HepG2 (cell line): ENCODE results near the gene AKAP6.

Source experiments
- ARNT ChIP-seq: fragments of 450-650 bp; IDR thresholded peaks from 2 replicates; pipeline ENCODE4 v1.6.1; 2017
- CREM ChIP-seq, 2 experiments: sonication (generic) in 1 of 2; formaldehyde crosslinking in 1 of 2; IDR thresholded peaks; 2 replicates each; pipeline versions ENCODE4 v1.4.0 to v1.6.1; 2016 to 2020; ENCODE audit warnings: antibody characterized with exemption in 1 of 2, mild to moderate bottlenecking in 1 of 2, missing genetic modification reagents in 1 of 2
- CTCF ChIP-seq: sonication (generic); formaldehyde crosslinking; IDR thresholded peaks from 2 replicates; pipeline ENCODE4 v1.5.0; 2020; ENCODE audit warnings: mild to moderate bottlenecking, missing genetic modification reagents, moderate library complexity
- ELF4 ChIP-seq: sonication (generic); formaldehyde crosslinking; IDR thresholded peaks from 2 replicates; pipeline ENCODE4 v1.5.0; 2020; ENCODE audit warnings: missing genetic modification reagents, mild to moderate bottlenecking, moderate library complexity, borderline replicate concordance
- EP300 ChIP-seq, 3 experiments: sonication (generic) in 1 of 3; formaldehyde crosslinking in 1 of 3; IDR thresholded peaks; 2 replicates each; pipeline versions ENCODE4 v1.5.1 to v1.6.1; 2011 to 2020; ENCODE audit warnings: low read depth in 2 of 3, low read length in 2 of 3, borderline replicate concordance in 1 of 3, improper control_type of control experiment in 1 of 3, mild to moderate bottlenecking in 1 of 3, missing genetic modification reagents in 1 of 3, moderate library complexity in 1 of 3
- EZH2 ChIP-seq: conservative IDR thresholded peaks from 2 replicates; pipeline ENCODE4 v1.6.1; 2012; ENCODE audit warnings: mild to moderate bottlenecking, low read depth, low read length, moderate library complexity
- NFE2L2 ChIP-seq: fragments of 150-350 bp; IDR thresholded peaks from 2 replicates; pipeline ENCODE4 v1.6.1; 2014; ENCODE audit warnings: low read length
- NFRKB ChIP-seq: fragments of 450-650 bp; IDR thresholded peaks from 2 replicates; pipeline ENCODE4 v1.6.1; 2017
- POLR2A ChIP-seq, 2 experiments: IDR thresholded peaks; 2 replicates each; pipeline ENCODE4 v1.6.1; 2011; ENCODE audit warnings: low read depth in 2 of 2, low read length in 2 of 2, mild to moderate bottlenecking in 1 of 2, moderate library complexity in 1 of 2; ENCODE audit not compliant: insufficient read depth in 1 of 2
- REPIN1 ChIP-seq: sonication (generic); formaldehyde crosslinking; IDR thresholded peaks from 2 replicates; pipeline ENCODE4 v1.8.0; 2022; ENCODE audit warnings: missing genetic modification reagents, low read depth, mild to moderate bottlenecking, borderline replicate concordance
- ZNF558 ChIP-seq: sonication (generic); formaldehyde crosslinking; IDR thresholded peaks from 2 replicates; pipeline ENCODE4 v1.9.0; 2022; ENCODE audit warnings: mild to moderate bottlenecking, missing genetic modification reagents, borderline replicate concordance

DNA sequence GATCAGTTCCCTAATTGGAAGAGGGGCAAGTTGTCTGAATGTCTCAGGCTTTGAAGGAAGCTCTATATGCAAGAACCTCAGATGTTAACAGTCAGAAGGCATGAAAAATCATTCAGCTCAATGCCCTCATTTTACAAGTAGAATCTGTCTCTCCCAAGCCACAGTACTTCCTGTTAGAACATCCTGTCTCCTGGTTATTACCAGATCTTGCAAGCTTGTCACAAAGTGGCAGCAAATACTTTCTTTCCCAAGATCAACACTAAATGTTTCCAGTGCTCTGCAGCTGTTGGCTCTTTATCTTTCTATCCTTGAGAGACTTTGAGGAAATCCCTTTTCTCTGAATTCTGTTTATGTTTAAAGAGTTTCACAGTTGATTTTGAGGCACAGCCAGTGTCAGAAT, 235.5 kb downstream of the AKAP6 start:
- TF ChIP-seq EZH2 (no peak), CTCF (no peak), NFE2L2 (no peak), REPIN1 (CRISPR knock-in tag) (no peak), NFRKB (no peak), EP300 (IDR thresholded peaks at IDR 0.05; ENCODE audit: low read depth in 2 of 2, low read length in 2 of 2) (no peak), EP300 (CRISPR knock-in tag; IDR thresholded peaks at IDR 0.05; ENCODE audit: borderline replicate concordance) (no peak), ZNF558 (CRISPR knock-in tag) (no peak), ARNT (no peak), POLR2A (IDR thresholded peaks at IDR 0.05; ENCODE audit: insufficient read depth in 1 of 2, low read depth in 2 of 2, low read length in 2 of 2) (no peak), ELF4 (CRISPR knock-in tag) (no peak), CREM (IDR thresholded peaks at IDR 0.05) (no peak), CREM (CRISPR knock-in tag; IDR thresholded peaks at IDR 0.05) (no peak)
